DND-41 (cell line): Measurements from ENCODE around the gene POLRMT.

Experiments
- CTCF ChIP-seq: IDR thresholded peaks from 2 replicates; pipeline ENCODE4 v1.5.1; 2012; ENCODE audit warnings: borderline replicate concordance, low read length, moderate library complexity, mild to moderate bottlenecking; ENCODE audit not compliant: poor library complexity, severe bottlenecking; ENCODE audit errors: extremely low read depth
- EZH2 ChIP-seq: IDR thresholded peaks from 3 replicates; pipeline ENCODE4 v1.6.1; 2012; ENCODE audit warnings: borderline replicate concordance, low read depth, mild to moderate bottlenecking, moderate library complexity, low read length, inconsistent platforms; ENCODE audit not compliant: severe bottlenecking

GRCh38 chr19:676339-677105 lies 43.2 kb upstream of the POLRMT start, which contains the start of gene FSTL3:
- TF ChIP-seq EZH2 (no peak), CTCF (no peak)
